A673 (cell line): ENCODE data around the gene PCCB. TPM values are rescaled to one million over a fixed set of nuclear protein-coding genes. Genes with fewer than 3 reads are reported as not detected.

Experiments used
- BruUV-seq: library from RNA; stranded (reverse); fragments of 400-500 nt; replicated peaks from 2 replicates; lab custom pipeline; 2021; lab: Mats Ljungman, UMichigan
- CTCF ChIA-PET: fragments of 300-600 bp; sonication (Branson Sonifier 250); formaldehyde crosslinking; loops from one replicate; lab custom pipeline; 2022; ENCODE audit warnings: antibody characterized with exemption; lab: Charles Lee
- POLR2A ChIA-PET: fragments of 300-600 bp; sonication (Branson Sonifier 250); formaldehyde crosslinking; loops from one replicate; lab custom pipeline; 2022; ENCODE audit warnings: antibody characterized with exemption; ENCODE audit not compliant: low non-redundant PET; lab: Charles Lee
- DNase-seq: peaks from one replicate; pipeline ENCODE4 v3.0.0-alpha.2; 2015; ENCODE audit warnings: low spot score
- H3K27ac ChIP-seq: fragments of 200-600 bp; sonication (generic); 2 replicates; pipeline ENCODE4 v1.5.1; 2016; ENCODE audit warnings: mixed run types, low read depth, mild to moderate bottlenecking, mixed read lengths, antibody characterized with exemption, low read length; ENCODE audit not compliant: poor library complexity, severe bottlenecking
- H3K27me3 ChIP-seq: fragments of 200-600 bp; sonication (generic); replicated peaks from 2 replicates; pipeline ENCODE4 v1.6.1; 2017; ENCODE audit warnings: mixed run types, low read depth, mild to moderate bottlenecking, mixed read lengths, antibody characterized with exemption, low read length; ENCODE audit not compliant: insufficient read depth, poor library complexity
- H3K36me3 ChIP-seq: fragments of 200-600 bp; sonication (generic); 2 replicates; pipeline ENCODE4 v1.6.1; 2016; ENCODE audit warnings: mixed run types, mild to moderate bottlenecking, mixed read lengths, antibody characterized with exemption, low read length; ENCODE audit not compliant: insufficient read depth, poor library complexity, severe bottlenecking
- H3K4me1 ChIP-seq: fragments of 200-600 bp; sonication (generic); 2 replicates; pipeline ENCODE4 v1.6.1; 2017; ENCODE audit warnings: mixed run types, mild to moderate bottlenecking, mixed read lengths, antibody characterized with exemption, low read length; ENCODE audit not compliant: insufficient read depth, poor library complexity, severe bottlenecking
- H3K4me3 ChIP-seq: fragments of 200-600 bp; sonication (generic); 2 replicates; pipeline ENCODE4 v1.5.1; 2016; ENCODE audit warnings: low read depth, mixed run types, mild to moderate bottlenecking, mixed read lengths, low read length; ENCODE audit not compliant: poor library complexity, severe bottlenecking
- H3K9me3 ChIP-seq: fragments of 200-600 bp; sonication (generic); 2 replicates; pipeline ENCODE4 v1.6.1; 2016; ENCODE audit warnings: mixed run types, low read depth, mild to moderate bottlenecking, mixed read lengths, antibody characterized with exemption, low read length; ENCODE audit not compliant: poor library complexity, severe bottlenecking
- EZH2 ChIP-seq: fragments of 200-600 bp; sonication (generic); IDR thresholded peaks from 2 replicates; pipeline ENCODE4 v1.6.1; 2017; ENCODE audit warnings: borderline replicate concordance, low read depth, mild to moderate bottlenecking, mixed read lengths, antibody characterized with exemption, low read length; ENCODE audit not compliant: poor library complexity, severe bottlenecking
- intact Hi-C: fragments of 100-400 bp; cut with micrococcal nuclease; formaldehyde crosslinking; loops from one replicate; pipeline ENCODE4 v1.10.0; 2022; ENCODE audit not compliant: unreplicated experiment
- total RNA-seq: library from RNA; stranded (reverse); gene quantifications from 2 replicates; pipeline ENCODE4 v1.2.3, GENCODE V29; 2021
- TF ChIP-seq, protein P1 (sequence below): fragments of 300-800, 200-600 bp; sonication (generic); conservative IDR thresholded peaks from 2 replicates; pipeline ENCODE4 v1.5.1; 2017; ENCODE audit warnings: low read depth, mild to moderate bottlenecking, antibody characterized with exemption, low read length, moderate library complexity, mixed read lengths

The PCCB gene
- total RNA-seq, 1 experiment from 2014 or later = 82.1 TPM

DNA sequence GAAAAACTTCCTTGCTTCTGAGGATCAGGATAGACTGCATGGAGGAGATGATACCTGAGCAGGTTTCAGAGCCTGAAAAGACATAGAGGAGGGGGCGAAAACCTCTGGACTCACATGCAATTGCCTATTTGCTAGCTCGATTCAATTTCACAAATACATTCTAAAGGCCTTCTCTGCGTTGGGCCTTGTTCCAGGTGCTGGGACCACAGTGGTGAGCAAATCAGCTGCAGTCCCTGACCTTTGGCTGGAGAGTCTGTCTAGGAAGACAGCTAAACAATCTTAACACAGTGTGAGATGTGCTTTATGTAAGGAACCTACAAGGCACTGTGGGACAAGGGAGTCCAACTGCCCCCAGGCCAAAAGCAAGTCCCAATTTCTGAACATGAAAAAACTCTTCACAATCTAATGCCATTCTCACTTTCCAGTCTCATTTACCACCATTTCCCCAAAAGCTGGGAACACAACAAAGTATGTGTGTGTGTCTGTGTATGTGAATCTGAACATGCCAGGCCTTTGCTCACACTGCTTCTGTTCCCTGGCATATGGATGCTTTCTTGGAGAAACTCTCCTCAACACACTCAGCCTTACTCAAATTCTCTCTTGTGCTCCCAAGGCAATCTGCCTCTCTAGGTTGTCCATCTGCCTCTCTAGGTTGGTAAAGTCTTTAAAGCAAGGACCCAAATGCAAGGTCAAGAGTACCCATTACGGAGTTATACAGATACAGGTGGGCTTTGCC is 2.1 kb upstream of the PCCB start:
- ChIA-PET CTCF (no interaction called here), POLR2A (no interaction called here)
- intact Hi-C loops = no loop called here

DNA sequence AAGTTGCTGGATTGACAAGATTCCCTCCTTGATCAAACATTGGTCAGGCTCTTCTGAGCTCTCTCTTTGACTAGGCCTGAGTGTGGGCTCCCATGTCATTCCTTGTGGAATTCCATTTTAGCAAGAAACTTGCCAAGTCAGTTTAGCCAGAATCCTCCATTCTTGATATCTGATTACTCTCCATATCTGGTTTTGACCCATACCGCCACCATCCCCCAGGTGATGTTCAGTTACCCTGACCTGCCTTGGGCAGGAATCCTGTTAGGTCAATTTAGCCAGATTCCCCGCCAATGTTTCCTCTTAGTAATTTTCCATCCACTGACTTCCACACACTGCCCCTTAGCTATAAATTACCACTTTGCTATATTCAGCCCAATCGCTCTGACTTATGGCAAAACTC is 1.0 kb upstream of the PCCB start:
- no peak for DNase-seq
- Histone ChIP-seq H3K4me3 (no peak overlapping the region), H3K27me3 (no peaks in the 10 kb centered on the region), H3K4me1 (peaks cover 5% of the 10 kb centered on the region), H3K36me3 (no peaks in the 10 kb centered on the region), H3K27ac (no peak overlapping the region), H3K9me3 (no peaks in the 10 kb centered on the region)
- BruUV-seq = no TSS peak
- POLR2A ChIA-PET = no interaction called here
- intact Hi-C loops = no loop called here
- CTCF ChIA-PET = interaction anchor here (0.6 kb wide), 1 partner anchor 98 kb away, joined by 3 read pairs; no protein-coding TSS in a partner anchor
- TF ChIP-seq, protein P1, sequence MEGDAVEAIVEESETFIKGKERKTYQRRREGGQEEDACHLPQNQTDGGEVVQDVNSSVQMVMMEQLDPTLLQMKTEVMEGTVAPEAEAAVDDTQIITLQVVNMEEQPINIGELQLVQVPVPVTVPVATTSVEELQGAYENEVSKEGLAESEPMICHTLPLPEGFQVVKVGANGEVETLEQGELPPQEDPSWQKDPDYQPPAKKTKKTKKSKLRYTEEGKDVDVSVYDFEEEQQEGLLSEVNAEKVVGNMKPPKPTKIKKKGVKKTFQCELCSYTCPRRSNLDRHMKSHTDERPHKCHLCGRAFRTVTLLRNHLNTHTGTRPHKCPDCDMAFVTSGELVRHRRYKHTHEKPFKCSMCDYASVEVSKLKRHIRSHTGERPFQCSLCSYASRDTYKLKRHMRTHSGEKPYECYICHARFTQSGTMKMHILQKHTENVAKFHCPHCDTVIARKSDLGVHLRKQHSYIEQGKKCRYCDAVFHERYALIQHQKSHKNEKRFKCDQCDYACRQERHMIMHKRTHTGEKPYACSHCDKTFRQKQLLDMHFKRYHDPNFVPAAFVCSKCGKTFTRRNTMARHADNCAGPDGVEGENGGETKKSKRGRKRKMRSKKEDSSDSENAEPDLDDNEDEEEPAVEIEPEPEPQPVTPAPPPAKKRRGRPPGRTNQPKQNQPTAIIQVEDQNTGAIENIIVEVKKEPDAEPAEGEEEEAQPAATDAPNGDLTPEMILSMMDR = no peak
- no peak for TF ChIP-seq EZH2

More for the DNA sequence above, 2.1 kb upstream of the PCCB start:
- H3K9me3 ChIP-seq = no peaks in the 10 kb centered on the region
- TF ChIP-seq, protein P1 = no peak
- no peak for TF ChIP-seq EZH2
- no TSS peak for BruUV-seq
- no peak overlapping the region for H3K27ac ChIP-seq
- no peak for DNase-seq
- no peaks in the 10 kb centered on the region for H3K27me3 ChIP-seq
- H3K4me3 ChIP-seq = no peak overlapping the region
- no peaks in the 10 kb centered on the region for H3K36me3 ChIP-seq
- peaks cover 5% of the 10 kb centered on the region for H3K4me1 ChIP-seq

DNA sequence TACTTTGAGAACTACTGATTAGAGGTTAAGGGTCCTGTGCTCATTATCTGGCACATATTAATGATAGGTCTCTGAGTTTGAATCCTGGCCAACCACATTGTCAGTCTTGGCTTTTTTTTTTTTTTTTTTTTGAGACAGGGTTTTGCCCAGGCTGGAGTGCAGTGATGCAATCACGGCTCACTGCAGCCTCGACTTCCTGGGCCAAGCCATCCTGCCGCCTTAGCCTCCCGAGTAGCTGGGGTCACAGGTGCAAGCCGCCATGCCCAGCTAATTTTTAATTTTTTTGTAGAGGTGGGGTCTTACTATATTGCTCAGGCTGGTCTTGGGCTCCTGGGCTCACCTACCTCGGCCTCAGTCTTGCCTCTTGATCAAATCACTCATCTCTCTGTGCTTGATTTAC is 547 bp upstream of the PCCB start:
- TF ChIP-seq, protein P1 = no peak
- no peak for TF ChIP-seq EZH2
- Histone ChIP-seq H3K27ac (peak overlapping the region; percentile 86), H3K27me3 (no peaks in the 10 kb centered on the region), H3K4me3 (peak overlapping the region; percentile 57), H3K4me1 (peaks cover 5% of the 10 kb centered on the region), H3K9me3 (no peaks in the 10 kb centered on the region), H3K36me3 (no peaks in the 10 kb centered on the region)
- ChIA-PET CTCF (no interaction called here), POLR2A (no interaction called here)
- no TSS peak for BruUV-seq
- no peak for DNase-seq
- intact Hi-C loops = no loop called here
